Fibroblast of mammary gland (primary cell): ENCODE measurements around the gene LRP1.
"Not testable (repeated sequence)": the region's sequence is repeated elsewhere in the genome, so short reads cannot be mapped to it uniquely, and the experiment has no call there.

Experiments used
- DNase-seq: peaks from one replicate; pipeline ENCODE4 v3.0.0-alpha.2; 2010; ENCODE audit warnings: low read depth
- H3K4me3 ChIP-seq: 2 replicates; pipeline ENCODE4 v1.5.1; 2011; ENCODE audit warnings: low read depth, mild to moderate bottlenecking, low read length, moderate library complexity; ENCODE audit not compliant: control insufficient read depth
- CTCF ChIP-seq: conservative IDR thresholded peaks from 2 replicates; pipeline ENCODE4 v1.5.1; 2011; ENCODE audit warnings: low read depth, low read length, inconsistent platforms; ENCODE audit not compliant: control insufficient read depth, insufficient read depth

The LRP1 gene

GRCh38 chr12:57112492-57113294 lies 15.6 kb upstream of the LRP1 start:
- DNase-seq: no peak
- no peak for TF ChIP-seq CTCF
- H3K4me3 ChIP-seq: no peak overlapping the region

GRCh38 chr12:57116580-57117281 lies 11.6 kb upstream of the LRP1 start:
- no peak for TF ChIP-seq CTCF
- no peak for DNase-seq
- no peak overlapping the region for H3K4me3 ChIP-seq

- DNase-seq: peak; percentile 57
- no peak overlapping the region for H3K4me3 ChIP-seq
- no peak for TF ChIP-seq CTCF
Measured at GRCh38 chr12:57118711-57119271, 9.5 kb upstream of the LRP1 start.

GRCh38 chr12:57119294-57120085 lies 8.8 kb upstream of the LRP1 start:
- peak; percentile 37 for DNase-seq
- H3K4me3 ChIP-seq: no peak overlapping the region
- TF ChIP-seq CTCF: no peak

GRCh38 chr12:57120718-57121117 lies 7.6 kb upstream of the LRP1 start:
- DNase-seq, H3K4me3 ChIP-seq: not testable (repeated sequence)

- no peak overlapping the region for H3K4me3 ChIP-seq
- DNase-seq: no peak
- TF ChIP-seq CTCF: no peak
Measured at GRCh38 chr12:57123813-57124212, 4.5 kb upstream of the LRP1 start.
